NCI-H128 (cell line): Measurements from ENCODE around the gene IGFBP5.

Experiments
- DNase-seq: peaks from one replicate; lab custom pipeline; 2025; ENCODE audit not compliant: unreplicated experiment; lab: John Stamatoyannopoulos, UW

IGFBP5 gene

GRCh38 chr2:216695401-216695821 lies at the start of gene IGFBP5:
TSS of gene IGFBP5 (minus strand) at chr2:216695549. CDS start at chr2:216694775, 774 bp downstream.
- peak; percentile 74 for DNase-seq

- DNase-seq: no peak
These were observed 48.4 kb upstream of the IGFBP5 start for GRCh38 chr2:216743781-216744180.

- no peak for DNase-seq
These were observed 47.1 kb upstream of the IGFBP5 start for GRCh38 chr2:216742411-216742810.

- no peak for DNase-seq
These were observed 45.9 kb upstream of the IGFBP5 start for GRCh38 chr2:216741223-216741593.

GRCh38 chr2:216740557-216741222 lies 45.3 kb upstream of the IGFBP5 start:
- DNase-seq: no peak

GRCh38 chr2:216739035-216739434 lies 43.7 kb upstream of the IGFBP5 start:
- DNase-seq: no peak

- DNase-seq: no peak
These were observed 42.3 kb upstream of the IGFBP5 start for GRCh38 chr2:216737676-216738075.

- DNase-seq: no peak
These were observed 41.0 kb upstream of the IGFBP5 start for GRCh38 chr2:216736326-216736725.

GRCh38 chr2:216735668-216736067 lies 40.3 kb upstream of the IGFBP5 start:
- no peak for DNase-seq

GRCh38 chr2:216735086-216735485 lies 39.7 kb upstream of the IGFBP5 start:
- DNase-seq: no peak

GRCh38 chr2:216733046-216733445 lies 37.7 kb upstream of the IGFBP5 start:
- no peak for DNase-seq

- no peak for DNase-seq
These were observed 37.0 kb upstream of the IGFBP5 start for GRCh38 chr2:216732334-216732733.

- no peak for DNase-seq
These were observed 36.1 kb upstream of the IGFBP5 start for GRCh38 chr2:216731465-216731864.

GRCh38 chr2:216730871-216731270 lies 35.5 kb upstream of the IGFBP5 start:
- no peak for DNase-seq

GRCh38 chr2:216727346-216728122 lies 32.2 kb upstream of the IGFBP5 start:
- DNase-seq: no peak

GRCh38 chr2:216724190-216724589 lies 28.8 kb upstream of the IGFBP5 start:
- DNase-seq: no peak

GRCh38 chr2:216721141-216721540 lies 25.8 kb upstream of the IGFBP5 start:
- DNase-seq: no peak

GRCh38 chr2:216720722-216721121 lies 25.4 kb upstream of the IGFBP5 start:
- no peak for DNase-seq

GRCh38 chr2:216717907-216718615 lies 22.7 kb upstream of the IGFBP5 start:
- no peak for DNase-seq

GRCh38 chr2:216717491-216717901 lies 22.1 kb upstream of the IGFBP5 start:
- no peak for DNase-seq

GRCh38 chr2:216716109-216716508 lies 20.8 kb upstream of the IGFBP5 start:
- no peak for DNase-seq

GRCh38 chr2:216715402-216715974 lies 20.1 kb upstream of the IGFBP5 start:
- no peak for DNase-seq
